ENCODE results near the gene C2CD2.

- TF ChIP-seq CTCF (conservative IDR thresholded peaks at IDR 0.05; ENCODE audit: low read depth, low read length) (no peak), EZH2 (IDR thresholded peaks at IDR 0.05; ENCODE audit: borderline replicate concordance, low read depth, low read length, poor library complexity, severe bottlenecking) (no peak)
Observed at GRCh38 chr21:41951876-41952567, 1.8 kb downstream of the C2CD2 start.
